ENCODE results near the gene SASH1.

DNA sequence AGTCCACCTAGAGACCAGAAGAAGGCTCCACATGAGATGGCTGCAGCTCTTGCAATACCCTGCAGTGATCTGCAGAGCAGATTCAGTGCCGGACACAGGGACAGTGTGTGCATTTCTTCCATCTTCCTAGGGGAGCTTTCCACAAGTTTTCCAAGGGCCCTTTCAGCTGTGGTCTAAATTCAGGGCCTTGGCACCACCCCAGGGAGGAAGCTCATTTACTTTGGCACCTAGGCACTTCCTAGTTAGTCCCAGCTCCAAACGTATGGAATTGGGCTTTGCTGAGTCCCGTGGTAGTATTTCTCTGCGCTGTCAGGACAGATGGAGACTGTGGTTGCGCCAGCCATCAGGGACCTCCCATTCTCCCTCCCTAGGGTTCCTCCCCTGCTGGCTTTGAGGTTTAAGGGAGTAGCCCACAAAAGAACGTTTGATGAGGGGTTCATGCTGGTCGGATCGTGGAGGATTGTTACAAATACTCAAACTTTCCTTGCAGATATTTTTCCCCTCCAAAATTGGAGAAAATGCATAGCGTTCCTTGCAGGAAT is 221.9 kb downstream of the SASH1 start:
- TF ChIP-seq, protein P1, sequence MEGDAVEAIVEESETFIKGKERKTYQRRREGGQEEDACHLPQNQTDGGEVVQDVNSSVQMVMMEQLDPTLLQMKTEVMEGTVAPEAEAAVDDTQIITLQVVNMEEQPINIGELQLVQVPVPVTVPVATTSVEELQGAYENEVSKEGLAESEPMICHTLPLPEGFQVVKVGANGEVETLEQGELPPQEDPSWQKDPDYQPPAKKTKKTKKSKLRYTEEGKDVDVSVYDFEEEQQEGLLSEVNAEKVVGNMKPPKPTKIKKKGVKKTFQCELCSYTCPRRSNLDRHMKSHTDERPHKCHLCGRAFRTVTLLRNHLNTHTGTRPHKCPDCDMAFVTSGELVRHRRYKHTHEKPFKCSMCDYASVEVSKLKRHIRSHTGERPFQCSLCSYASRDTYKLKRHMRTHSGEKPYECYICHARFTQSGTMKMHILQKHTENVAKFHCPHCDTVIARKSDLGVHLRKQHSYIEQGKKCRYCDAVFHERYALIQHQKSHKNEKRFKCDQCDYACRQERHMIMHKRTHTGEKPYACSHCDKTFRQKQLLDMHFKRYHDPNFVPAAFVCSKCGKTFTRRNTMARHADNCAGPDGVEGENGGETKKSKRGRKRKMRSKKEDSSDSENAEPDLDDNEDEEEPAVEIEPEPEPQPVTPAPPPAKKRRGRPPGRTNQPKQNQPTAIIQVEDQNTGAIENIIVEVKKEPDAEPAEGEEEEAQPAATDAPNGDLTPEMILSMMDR (conservative IDR thresholded peaks at IDR 0.05; ENCODE audit: low read depth, low read length) = no peak
- no peak for TF ChIP-seq EZH2 (IDR thresholded peaks at IDR 0.05; ENCODE audit: low read length, unreplicated experiment)
- TF ChIP-seq EZH2phosphoT487 (IDR thresholded peaks at IDR 0.05; ENCODE audit: borderline replicate concordance, low read length) = no peak

All from PC-3 (cell line).